Kidney (tissue), 14 donors: ENCODE data around the gene PLEKHG1. TPM values are rescaled to one million over a fixed set of nuclear protein-coding genes. Genes with fewer than 3 reads are reported as not detected.

Source experiments
- DNase-seq, 5 donors: peaks; one replicate each; pipeline ENCODE4 v3.0.0-alpha.2; 2013 to 2020
- FAIRE-seq: peaks from 2 replicates; lab custom pipeline; 2012; peaks lifted over from hg19 to GRCh38; lab: Jason Lieb, UNC
- H3K27ac ChIP-seq, 2 donors: one replicate each; pipeline ENCODE4 v1.7.0; 2013; ENCODE audit warnings: low read depth in 2 of 2, low read length in 2 of 2, inconsistent platforms in 1 of 2
- H3K27me3 ChIP-seq: one replicate; pipeline ENCODE4 v1.7.1; 2013; ENCODE audit warnings: low read length, inconsistent platforms; ENCODE audit not compliant: control insufficient read depth, insufficient read depth
- H3K36me3 ChIP-seq, 3 donors: one replicate each; pipeline versions ENCODE4 v1.7.0 to v1.7.1; 2013; ENCODE audit warnings: low read length in 3 of 3, control low read depth in 1 of 3, inconsistent platforms in 1 of 3; ENCODE audit not compliant: insufficient read depth in 3 of 3, control insufficient read depth in 2 of 3
- H3K4me1 ChIP-seq, 3 donors: one replicate each; pipeline versions ENCODE4 v1.7.0 to v1.7.1; 2013; ENCODE audit warnings: low read length in 3 of 3, inconsistent platforms in 1 of 3, low read depth in 1 of 3; ENCODE audit not compliant: control insufficient read depth in 2 of 3, insufficient read depth in 2 of 3
- H3K4me3 ChIP-seq, 3 donors: one replicate each; pipeline versions ENCODE4 v1.7.0 to v1.8.1; 2013; ENCODE audit warnings: low read length in 3 of 3, control low read depth in 1 of 3, inconsistent platforms in 1 of 3
- H3K9ac ChIP-seq, 3 donors: one replicate each; pipeline versions ENCODE4 v1.7.0 to v1.7.1; 2013; ENCODE audit warnings: low read length in 3 of 3, control low read depth in 1 of 3, inconsistent platforms in 1 of 3
- H3K9me3 ChIP-seq, 3 donors: one replicate each; pipeline versions ENCODE4 v1.7.0 to v1.7.1; 2013; ENCODE audit warnings: low read length in 3 of 3, control low read depth in 1 of 3, inconsistent platforms in 1 of 3; ENCODE audit not compliant: control insufficient read depth in 2 of 3, insufficient read depth in 1 of 3
- CTCF ChIP-seq: IDR thresholded peaks from 3 replicates; pipeline ENCODE4 v1.5.1; 2012; ENCODE audit warnings: mild to moderate bottlenecking, moderate library complexity, borderline replicate concordance; ENCODE audit not compliant: insufficient read depth; ENCODE audit errors: extremely low read depth
- intact Hi-C: fragments of 100-400 bp; cut with DNase I; formaldehyde crosslinking; loops from one replicate; pipeline ENCODE4 v1.11.1; 2022
- polyA plus RNA-seq: library from polyadenylated mRNA; stranded (reverse); fragments of 350-450 nt; fragmentation: Illumina TruSeq; extraction: RNeasy Lipid Tissue Mini Kit (QIAGEN cat#74804); gene quantifications from one replicate; pipeline ENCODE4 v1.2.3, GENCODE V29; 2014; ENCODE audit warnings: low read depth, low replicate concordance; ENCODE audit not compliant: insufficient read depth
- total RNA-seq: library from RNA; stranded (reverse); fragmentation: NEBNext Ultra II Directional; extraction: Animal tissue kit (Norgen Biotek cat#: 25700); gene quantifications from one replicate; pipeline ENCODE4 v1.2.1, GENCODE V29; 2021
- donor health status: control.
- donor health status: control.
- donor health status: control.
- donor health status: control.
- donor health status: control.
- donor health status: DM: yes; HTN: yes; CAD: no.
- donor health status: Normal renal cell carcinoma (clear cell type).

Gene PLEKHG1
- total and polyA plus RNA-seq, 2 donors from 2014 or later, result 2.8 to 58.7 TPM

- Histone ChIP-seq H3K27ac (no peak overlapping the region), H3K4me1 (no peaks in the 10 kb centered on the region), H3K9ac (no peak overlapping the region), H3K27me3 (no peaks in the 10 kb centered on the region), H3K36me3 (no peaks in the 10 kb centered on the region), H3K9me3 (no peaks in the 10 kb centered on the region), H3K4me3 (no peak overlapping the region)
- FAIRE-seq, result no peak
- intact Hi-C loops, result no loop called here
- TF ChIP-seq CTCF, result no peak
- DNase-seq, result no peak
Observed at GRCh38 chr6:150560004-150560883, 39.4 kb upstream of the PLEKHG1 start.

GRCh38 chr6:150560884-150561219 is 38.8 kb upstream of the PLEKHG1 start:
- DNase-seq (no peak), FAIRE-seq (no peak)
- no peaks in the 10 kb centered on the region for H3K36me3 ChIP-seq
- H3K4me1 ChIP-seq, result no peaks in the 10 kb centered on the region
- no peaks in the 10 kb centered on the region for H3K9me3 ChIP-seq
- TF ChIP-seq CTCF, result no peak
- no peak overlapping the region for H3K9ac ChIP-seq
- H3K27me3 ChIP-seq, result no peaks in the 10 kb centered on the region
- no peak overlapping the region for H3K27ac ChIP-seq
- intact Hi-C loops, result no loop called here
- H3K4me3 ChIP-seq, result no peak overlapping the region

GRCh38 chr6:150565945-150566344 is 33.7 kb upstream of the PLEKHG1 start:
- no peak overlapping the region for H3K27ac ChIP-seq
- H3K4me3 ChIP-seq, result no peak overlapping the region
- H3K4me1 ChIP-seq, result no peaks in the 10 kb centered on the region
- H3K27me3 ChIP-seq, result no peaks in the 10 kb centered on the region
- H3K36me3 ChIP-seq, result no peaks in the 10 kb centered on the region
- FAIRE-seq (no peak), DNase-seq (no peak)
- no peak for TF ChIP-seq CTCF
- H3K9ac ChIP-seq, result no peak overlapping the region
- peaks cover 0 to 5% (median 0%) of the 10 kb centered on the region in 3 donors for H3K9me3 ChIP-seq
- intact Hi-C loops, result no loop called here
